Measurements from ENCODE around the gene IL18.

IL18 gene

GRCh38 chr11:112179601-112180000, 15.7 kb upstream of the IL18 start:
- Histone ChIP-seq H3K4me1 (ENCODE audit: control extremely low read depth in 1 of 4, control insufficient read depth in 4 of 4, insufficient read depth in 4 of 4, low read length in 3 of 4) (peaks cover 27 to 49% (median 38%) of the 10 kb centered on the region in 4 experiments), H3K36me3 (ENCODE audit: control insufficient read depth in 4 of 4, insufficient read depth in 4 of 4, low read length in 3 of 4) (no peaks in the 10 kb centered on the region), H3K4me3 (ENCODE audit: control insufficient read depth in 1 of 7, extremely low read depth in 1 of 7, insufficient read depth in 4 of 7, low read depth in 2 of 7, low read length in 6 of 7) (peak overlapping the region in 4 of 7 experiments; percentile 37 to 65 (median 53)), H3K27ac (ENCODE audit: insufficient read depth in 1 of 2, low read depth in 1 of 2, low read length in 2 of 2, poor library complexity in 1 of 2, severe bottlenecking in 2 of 2) (peak overlapping the region in 1 of 2 experiments; percentile 26), H3K27me3 (replicated peaks in 2 of 5; ENCODE audit: control insufficient read depth in 4 of 5, insufficient read depth in 5 of 5, low read length in 4 of 5) (no peaks in the 10 kb centered on the region), H3K9me3 (ENCODE audit: control extremely low read depth in 1 of 5, control insufficient read depth in 4 of 5, insufficient read depth in 2 of 5, low read depth in 1 of 5, low read length in 4 of 5) (no peaks in the 10 kb centered on the region)
- ChIA-PET CTCF (no interaction called here), POLR2A (no interaction called here)
- DNase-seq: peak in 2 of 3 donors; percentile 78 to 86

- Histone ChIP-seq H3K27me3 (replicated peaks in 2 of 5; ENCODE audit: control insufficient read depth in 4 of 5, insufficient read depth in 5 of 5, low read length in 4 of 5) (no peaks in the 10 kb centered on the region), H3K27ac (ENCODE audit: insufficient read depth in 1 of 2, low read depth in 1 of 2, low read length in 2 of 2, poor library complexity in 1 of 2, severe bottlenecking in 2 of 2) (peak overlapping the region in 1 of 2 experiments; percentile 26), H3K4me1 (ENCODE audit: control extremely low read depth in 1 of 4, control insufficient read depth in 4 of 4, insufficient read depth in 4 of 4, low read length in 3 of 4) (peaks cover 27 to 50% (median 38%) of the 10 kb centered on the region in 4 experiments), H3K9me3 (ENCODE audit: control extremely low read depth in 1 of 5, control insufficient read depth in 4 of 5, insufficient read depth in 2 of 5, low read depth in 1 of 5, low read length in 4 of 5) (no peaks in the 10 kb centered on the region), H3K4me3 (ENCODE audit: control insufficient read depth in 1 of 7, extremely low read depth in 1 of 7, insufficient read depth in 4 of 7, low read depth in 2 of 7, low read length in 6 of 7) (peak overlapping the region in 4 of 7 experiments; percentile 37 to 65 (median 53)), H3K36me3 (ENCODE audit: control insufficient read depth in 4 of 4, insufficient read depth in 4 of 4, low read length in 3 of 4) (no peaks in the 10 kb centered on the region)
- DNase-seq: peak in 2 of 3 donors; percentile 58 to 71
- POLR2A ChIA-PET: no interaction called here
- CTCF ChIA-PET: no interaction called here
- WGBS (ENCODE audit: insufficient coverage): 0% methylated on average over 3 of the region's 3 CpGs
Observed at GRCh38 chr11:112178936-112179335, 15.0 kb upstream of the IL18 start.

DNA sequence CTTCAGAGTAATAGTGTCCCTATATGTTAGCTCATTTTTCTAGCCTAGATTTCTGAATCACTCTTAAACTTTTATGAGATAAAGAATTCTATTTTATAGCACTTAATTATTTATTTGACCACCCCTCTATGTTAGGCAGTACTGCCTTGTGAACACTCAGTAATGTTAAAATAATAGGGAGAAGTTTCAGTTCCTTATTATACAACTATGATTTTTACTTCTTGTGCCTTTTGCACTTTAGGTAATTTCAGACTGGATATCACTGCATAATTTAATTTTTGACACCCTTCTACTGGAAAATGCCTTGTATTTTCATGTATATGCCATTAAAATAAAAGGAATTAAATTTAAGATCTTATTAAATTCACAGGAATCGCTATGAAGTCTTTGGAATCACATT, 14.5 kb upstream of the IL18 start:
- ChIA-PET CTCF (no interaction called here), POLR2A (no interaction called here)
- no peaks in the 10 kb centered on the region for H3K27me3 ChIP-seq (replicated peaks in 2 of 5; ENCODE audit: control insufficient read depth in 4 of 5, insufficient read depth in 5 of 5, low read length in 4 of 5)
- no peak for DNase-seq
- no peaks in the 10 kb centered on the region for H3K36me3 ChIP-seq (ENCODE audit: control insufficient read depth in 4 of 4, insufficient read depth in 4 of 4, low read length in 3 of 4)
- WGBS (ENCODE audit: insufficient coverage): no CpG with 5 or more reads among the region's 1 CpG
- H3K27ac ChIP-seq (ENCODE audit: insufficient read depth in 1 of 2, low read depth in 1 of 2, low read length in 2 of 2, poor library complexity in 1 of 2, severe bottlenecking in 2 of 2): no peak overlapping the region
- H3K9me3 ChIP-seq (ENCODE audit: control extremely low read depth in 1 of 5, control insufficient read depth in 4 of 5, insufficient read depth in 2 of 5, low read depth in 1 of 5, low read length in 4 of 5): no peaks in the 10 kb centered on the region
- H3K4me1 ChIP-seq (ENCODE audit: control extremely low read depth in 1 of 4, control insufficient read depth in 4 of 4, insufficient read depth in 4 of 4, low read length in 3 of 4): peaks cover 27 to 50% (median 38%) of the 10 kb centered on the region in 4 experiments
- H3K4me3 ChIP-seq (ENCODE audit: control insufficient read depth in 1 of 7, extremely low read depth in 1 of 7, insufficient read depth in 4 of 7, low read depth in 2 of 7, low read length in 6 of 7): no peak overlapping the region

DNA sequence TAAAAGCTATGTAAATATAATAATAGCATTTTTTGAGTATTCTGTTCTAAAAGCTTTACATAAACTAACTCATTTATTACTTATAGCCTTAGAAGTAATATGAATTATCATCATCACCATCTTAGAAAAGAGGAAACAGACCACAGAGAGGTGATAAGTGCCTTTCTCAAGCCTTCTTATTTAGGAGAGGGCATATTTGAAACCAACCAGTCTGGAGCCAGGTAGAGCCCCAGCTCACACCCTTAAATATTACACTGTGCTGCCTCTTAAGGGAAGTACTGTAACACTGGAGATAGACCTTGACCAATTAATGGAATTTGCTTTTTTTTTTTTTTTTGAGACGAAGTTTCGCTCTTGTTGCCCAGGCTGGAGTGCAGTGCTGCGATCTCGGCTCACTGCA, 13.7 kb upstream of the IL18 start:
- Histone ChIP-seq H3K27ac (ENCODE audit: insufficient read depth in 1 of 2, low read depth in 1 of 2, low read length in 2 of 2, poor library complexity in 1 of 2, severe bottlenecking in 2 of 2) (peak overlapping the region in 1 of 2 experiments; percentile 12), H3K36me3 (ENCODE audit: control insufficient read depth in 4 of 4, insufficient read depth in 4 of 4, low read length in 3 of 4) (no peaks in the 10 kb centered on the region), H3K27me3 (replicated peaks in 2 of 5; ENCODE audit: control insufficient read depth in 4 of 5, insufficient read depth in 5 of 5, low read length in 4 of 5) (no peaks in the 10 kb centered on the region), H3K9me3 (ENCODE audit: control extremely low read depth in 1 of 5, control insufficient read depth in 4 of 5, insufficient read depth in 2 of 5, low read depth in 1 of 5, low read length in 4 of 5) (no peaks in the 10 kb centered on the region), H3K4me1 (ENCODE audit: control extremely low read depth in 1 of 4, control insufficient read depth in 4 of 4, insufficient read depth in 4 of 4, low read length in 3 of 4) (peaks cover 27 to 50% (median 39%) of the 10 kb centered on the region in 4 experiments), H3K4me3 (ENCODE audit: control insufficient read depth in 1 of 7, extremely low read depth in 1 of 7, insufficient read depth in 4 of 7, low read depth in 2 of 7, low read length in 6 of 7) (peak overlapping the region in 1 of 7 experiments; percentile 36)
- ChIA-PET CTCF (interaction anchor here (1.3 to 3.0 kb wide), 3 partner anchors 40 to 81 kb away, joined by 3 to 16 read pairs (median 6); no protein-coding TSS in a partner anchor), POLR2A (no interaction called here)
- no CpG with 5 or more reads among the region's 4 CpGs for WGBS (ENCODE audit: insufficient coverage)
- DNase-seq: peak in 2 of 3 donors; percentile 73 to 85

DNA sequence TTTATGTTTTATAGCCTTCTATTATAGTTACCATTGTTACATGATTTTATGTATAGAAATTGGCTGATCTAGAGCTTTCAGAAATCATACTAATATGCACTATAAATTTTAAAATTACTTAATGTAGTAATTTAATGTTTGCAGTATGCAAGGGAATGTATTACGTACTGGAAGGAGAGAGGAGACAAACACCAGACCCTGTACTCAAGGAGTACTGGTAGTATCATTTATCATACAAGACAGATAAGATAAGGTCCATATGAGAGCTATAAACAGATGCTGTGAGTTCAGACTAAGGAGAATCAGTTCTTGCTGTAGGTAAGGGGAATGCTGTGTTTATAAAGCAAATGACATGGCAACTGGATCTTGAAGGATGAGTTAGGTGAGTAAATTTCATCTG, 12.2 kb upstream of the IL18 start:
- Histone ChIP-seq H3K27me3 (replicated peaks in 2 of 5; ENCODE audit: control insufficient read depth in 4 of 5, insufficient read depth in 5 of 5, low read length in 4 of 5) (no peaks in the 10 kb centered on the region), H3K36me3 (ENCODE audit: control insufficient read depth in 4 of 4, insufficient read depth in 4 of 4, low read length in 3 of 4) (no peaks in the 10 kb centered on the region), H3K4me3 (ENCODE audit: control insufficient read depth in 1 of 7, extremely low read depth in 1 of 7, insufficient read depth in 4 of 7, low read depth in 2 of 7, low read length in 6 of 7) (no peak overlapping the region), H3K4me1 (ENCODE audit: control extremely low read depth in 1 of 4, control insufficient read depth in 4 of 4, insufficient read depth in 4 of 4, low read length in 3 of 4) (peaks cover 27 to 50% (median 39%) of the 10 kb centered on the region in 4 experiments), H3K9me3 (ENCODE audit: control extremely low read depth in 1 of 5, control insufficient read depth in 4 of 5, insufficient read depth in 2 of 5, low read depth in 1 of 5, low read length in 4 of 5) (no peaks in the 10 kb centered on the region), H3K27ac (ENCODE audit: insufficient read depth in 1 of 2, low read depth in 1 of 2, low read length in 2 of 2, poor library complexity in 1 of 2, severe bottlenecking in 2 of 2) (no peak overlapping the region)
- CTCF ChIA-PET: interaction anchor here (1.0 to 3.0 kb wide), 8 partner anchors 12 to 105 kb away, joined by 3 to 16 read pairs (median 6); partner anchors contain the start of gene IL18
- POLR2A ChIA-PET: no interaction called here
- DNase-seq: no peak
- no CpG with 5 or more reads among the region's 1 CpG for WGBS (ENCODE audit: insufficient coverage)

- H3K36me3 ChIP-seq (ENCODE audit: control insufficient read depth in 4 of 4, insufficient read depth in 4 of 4, low read length in 3 of 4): no peaks in the 10 kb centered on the region
- peak overlapping the region in 5 of 7 experiments; percentile 17 to 62 (median 39) for H3K4me3 ChIP-seq (ENCODE audit: control insufficient read depth in 1 of 7, extremely low read depth in 1 of 7, insufficient read depth in 4 of 7, low read depth in 2 of 7, low read length in 6 of 7)
- CTCF ChIA-PET: interaction anchor here (0.7 to 3.0 kb wide), 10 partner anchors 12 to 106 kb away, joined by 3 to 16 read pairs (median 5); partner anchors contain the start of gene IL18
- peaks cover 27 to 47% (median 39%) of the 10 kb centered on the region in 4 experiments for H3K4me1 ChIP-seq (ENCODE audit: control extremely low read depth in 1 of 4, control insufficient read depth in 4 of 4, insufficient read depth in 4 of 4, low read length in 3 of 4)
- H3K27me3 ChIP-seq (replicated peaks in 2 of 5; ENCODE audit: control insufficient read depth in 4 of 5, insufficient read depth in 5 of 5, low read length in 4 of 5): no peaks in the 10 kb centered on the region
- no peak for DNase-seq
- no peak overlapping the region for H3K27ac ChIP-seq (ENCODE audit: insufficient read depth in 1 of 2, low read depth in 1 of 2, low read length in 2 of 2, poor library complexity in 1 of 2, severe bottlenecking in 2 of 2)
- WGBS (ENCODE audit: insufficient coverage): 5% methylated on average over 2 of the region's 4 CpGs
- H3K9me3 ChIP-seq (ENCODE audit: control extremely low read depth in 1 of 5, control insufficient read depth in 4 of 5, insufficient read depth in 2 of 5, low read depth in 1 of 5, low read length in 4 of 5): no peaks in the 10 kb centered on the region
- POLR2A ChIA-PET: no interaction called here
Observed at GRCh38 chr11:112175599-112175952, 11.7 kb upstream of the IL18 start.

DNA sequence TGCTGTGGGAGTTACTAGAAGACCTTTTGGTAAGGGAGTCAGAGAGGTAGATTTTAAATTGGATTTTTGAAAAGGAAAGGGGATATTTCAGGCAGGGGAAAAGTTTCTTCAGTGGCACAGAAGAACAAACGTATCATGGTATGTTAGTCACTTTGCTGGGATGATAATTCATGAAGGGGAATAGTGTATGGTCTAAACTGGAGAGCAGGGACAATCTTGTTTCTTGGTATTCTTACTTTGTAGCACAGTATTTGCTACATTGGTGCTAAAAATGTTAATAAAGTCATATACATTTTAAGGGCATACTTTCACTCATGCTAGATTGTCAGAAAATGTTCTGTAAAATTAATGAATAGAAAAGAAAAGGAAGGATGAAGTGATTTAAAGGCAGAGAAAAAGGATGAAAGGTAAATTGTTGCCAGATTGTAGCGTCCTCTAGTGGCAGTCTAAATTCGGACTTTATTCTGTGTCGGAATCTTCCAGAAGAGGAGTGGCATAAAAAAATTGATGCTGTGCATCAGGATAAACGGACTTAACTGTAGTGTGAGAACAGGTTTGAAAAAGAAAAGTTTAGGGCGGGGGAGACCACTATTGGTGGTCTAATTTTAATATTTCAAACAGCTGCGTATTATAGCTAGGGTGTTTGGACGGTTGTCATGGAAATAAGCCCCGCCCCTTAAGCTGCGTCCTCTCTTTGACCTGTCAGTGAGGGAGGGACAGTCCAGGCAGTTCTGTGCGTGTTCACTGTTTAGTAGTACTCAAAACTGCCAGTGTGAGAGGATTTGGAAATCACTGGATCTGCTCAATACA, 11.1 kb upstream of the IL18 start, which contains the start of gene BCO2:
Gene BCO2, plus strand, starts transcription at position 724 of the 810 bp plus-strand sequence. CDS start 90 bp downstream, outside the sequence.
- Histone ChIP-seq H3K27ac (ENCODE audit: insufficient read depth in 1 of 2, low read depth in 1 of 2, low read length in 2 of 2, poor library complexity in 1 of 2, severe bottlenecking in 2 of 2) (no peak within 1 kb of the TSS), H3K4me3 (ENCODE audit: control insufficient read depth in 1 of 7, extremely low read depth in 1 of 7, insufficient read depth in 4 of 7, low read depth in 2 of 7, low read length in 6 of 7) (peak within 1 kb of the TSS in 5 of 7 experiments; percentile 17 to 62 (median 39)), H3K27me3 (replicated peaks in 2 of 5; ENCODE audit: control insufficient read depth in 4 of 5, insufficient read depth in 5 of 5, low read length in 4 of 5) (no peaks in the 10 kb centered on the region), H3K9me3 (ENCODE audit: control extremely low read depth in 1 of 5, control insufficient read depth in 4 of 5, insufficient read depth in 2 of 5, low read depth in 1 of 5, low read length in 4 of 5) (no peaks in the 10 kb centered on the region), H3K36me3 (ENCODE audit: control insufficient read depth in 4 of 4, insufficient read depth in 4 of 4, low read length in 3 of 4) (no peaks in the 10 kb centered on the region), H3K4me1 (ENCODE audit: control extremely low read depth in 1 of 4, control insufficient read depth in 4 of 4, insufficient read depth in 4 of 4, low read length in 3 of 4) (peaks cover 26 to 41% (median 36%) of the 10 kb centered on the region in 4 experiments)
- peak; percentile 59 to 90 (median 84) for DNase-seq
- ChIA-PET CTCF (interaction anchor here (0.7 to 3.0 kb wide), 10 partner anchors 11 to 106 kb away, joined by 3 to 16 read pairs (median 5); partner anchors contain the start of gene IL18), POLR2A (no interaction called here)
- 8% methylated on average over 10 of the region's 11 CpGs for WGBS (ENCODE audit: insufficient coverage)

Measured in common myeloid progenitor, CD34-positive (primary cell).